ENCODE measurements around the gene FGFR1OP2.
A peak's percentile ranks its signal among the peaks of the same experiment; 100 is the strongest.
"Not testable (repeated sequence)": the region's sequence is repeated elsewhere in the genome, so short reads cannot be mapped to it uniquely, and the experiment has no call there.

The FGFR1OP2 gene

DNA sequence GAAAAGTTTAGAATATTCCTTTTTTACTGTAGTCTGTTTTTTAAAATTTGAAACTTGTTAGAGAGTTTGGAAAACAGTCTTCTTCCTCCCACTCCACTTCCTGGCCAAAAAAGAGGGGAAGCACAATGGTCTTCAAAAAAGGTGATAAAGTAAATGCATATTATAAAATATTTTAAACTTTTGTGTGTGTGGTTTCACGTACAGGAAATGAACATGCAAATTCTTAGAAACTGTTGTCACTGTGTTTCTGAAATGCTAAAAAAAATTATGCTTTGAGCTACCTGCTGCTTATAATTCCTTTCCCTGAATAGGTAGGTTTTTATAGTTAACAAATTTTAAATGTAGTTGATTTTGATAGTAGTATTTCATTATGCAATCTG, 2.9 kb downstream of the FGFR1OP2 start:
- no peak for DNase-seq (ENCODE audit: low read depth in 3 of 3)

GRCh38 chr12:26948309-26948708, 10.0 kb downstream of the FGFR1OP2 start:
- DNase-seq (ENCODE audit: low read depth in 3 of 3) = no peak

GRCh38 chr12:26953447-26953846, 15.2 kb downstream of the FGFR1OP2 start:
- no peak for DNase-seq (ENCODE audit: low read depth in 3 of 3)

GRCh38 chr12:26954027-26954426, 15.8 kb downstream of the FGFR1OP2 start:
- DNase-seq (ENCODE audit: low read depth in 3 of 3) = no peak

- not testable (repeated sequence) for DNase-seq (ENCODE audit: low read depth in 3 of 3)
These were observed 23.1 kb downstream of the FGFR1OP2 start for GRCh38 chr12:26961391-26961790.

GRCh38 chr12:26961803-26962202, 23.5 kb downstream of the FGFR1OP2 start:
- no peak for DNase-seq (ENCODE audit: low read depth in 3 of 3)

- DNase-seq (ENCODE audit: low read depth in 3 of 3) = no peak
These were observed 25.1 kb downstream of the FGFR1OP2 start for GRCh38 chr12:26963413-26963812.

- DNase-seq (ENCODE audit: low read depth in 3 of 3) = no peak
These were observed 28.6 kb downstream of the FGFR1OP2 start for GRCh38 chr12:26966842-26967241.

- no peak for DNase-seq (ENCODE audit: low read depth in 3 of 3)
These were observed 31.9 kb downstream of the FGFR1OP2 start for GRCh38 chr12:26970136-26970535.

DNA sequence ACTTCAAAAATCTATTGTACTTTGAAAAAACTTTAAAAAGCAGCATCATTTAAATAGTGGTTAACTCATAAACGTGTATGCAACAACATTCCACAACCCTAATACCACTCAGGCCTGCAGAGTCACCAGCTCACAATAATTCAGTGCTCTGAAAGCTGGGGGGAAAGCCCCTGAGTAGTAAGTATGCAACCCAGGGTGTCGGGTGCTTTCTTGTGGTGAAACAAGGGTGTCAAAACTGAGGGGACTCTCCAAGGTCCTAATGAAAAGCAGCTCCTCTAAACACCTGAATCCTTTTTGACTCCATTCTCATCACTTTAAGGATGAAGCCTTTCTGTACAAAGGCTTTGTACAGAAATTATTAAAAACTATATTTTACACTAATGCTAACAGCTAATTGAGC, 33.7 kb downstream of the FGFR1OP2 start:
- DNase-seq (ENCODE audit: low read depth in 3 of 3) = peak; percentile 42 to 58 (median 44)

GRCh38 chr12:26976687-26977086, 38.4 kb downstream of the FGFR1OP2 start:
- no peak for DNase-seq (ENCODE audit: low read depth in 3 of 3)

GRCh38 chr12:26978801-26979200, 40.5 kb downstream of the FGFR1OP2 start:
- no peak for DNase-seq (ENCODE audit: low read depth in 3 of 3)

DNA sequence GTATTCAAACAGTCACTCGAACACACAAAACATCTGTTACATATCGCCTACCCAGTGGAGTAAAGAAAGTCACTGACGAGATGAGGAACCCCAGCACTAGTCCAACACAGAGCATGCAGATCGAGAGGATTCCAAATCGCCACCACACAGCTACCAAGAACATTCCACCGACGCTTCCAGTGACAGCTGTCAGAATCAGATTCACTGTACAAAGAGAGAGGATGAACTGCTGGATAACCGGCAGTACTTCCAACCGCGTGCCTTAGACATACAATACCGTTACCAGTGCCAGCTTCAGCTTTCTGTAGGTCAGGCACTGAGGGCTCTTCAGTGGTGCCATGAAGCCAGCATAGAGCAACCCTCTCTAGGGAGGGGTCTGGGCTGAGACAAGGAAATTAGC, 41.5 kb downstream of the FGFR1OP2 start:
- no peak for DNase-seq (ENCODE audit: low read depth in 3 of 3)

GRCh38 chr12:26982866-26983265, 44.6 kb downstream of the FGFR1OP2 start:
- no peak for DNase-seq (ENCODE audit: low read depth in 3 of 3)

DNA sequence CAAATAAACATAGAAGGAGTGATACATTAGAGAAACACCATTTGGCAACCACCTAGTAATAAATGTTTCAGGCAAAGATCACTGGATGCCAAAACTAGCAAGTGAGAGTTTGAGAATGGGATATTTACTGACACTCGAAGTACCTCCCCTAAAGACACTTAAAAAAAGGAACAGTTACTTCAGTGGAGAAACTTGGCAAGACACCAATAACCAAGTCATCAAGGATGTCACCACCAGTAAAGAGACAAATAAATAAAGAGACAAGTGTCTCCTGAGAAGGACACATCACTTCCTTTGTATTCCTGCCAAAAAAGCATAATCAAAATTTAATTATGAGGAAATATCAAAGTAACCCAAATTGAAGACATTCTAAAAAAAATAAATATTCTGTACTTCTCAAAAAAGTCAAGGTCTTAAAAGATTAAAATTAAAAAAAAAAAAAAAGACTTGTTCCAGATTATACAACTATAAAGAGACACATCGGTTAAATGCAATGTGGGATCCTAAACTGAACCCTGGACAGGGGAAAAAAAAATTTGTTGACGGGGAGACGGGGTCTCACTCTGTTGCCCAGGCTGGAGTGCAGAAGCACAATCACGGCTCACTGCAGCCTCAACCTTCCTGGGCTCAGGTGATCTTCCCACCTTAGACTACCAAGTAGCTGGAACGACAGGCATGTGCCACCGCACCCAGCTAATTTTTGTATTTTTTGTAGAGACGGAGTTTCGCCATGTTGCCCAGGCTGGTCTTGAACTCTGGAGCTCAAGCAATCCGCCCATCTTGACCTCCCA, 49.6 kb downstream of the FGFR1OP2 start:
- no peak for DNase-seq (ENCODE audit: low read depth in 3 of 3)

- DNase-seq (ENCODE audit: low read depth in 3 of 3) = no peak
These were observed 50.4 kb downstream of the FGFR1OP2 start for GRCh38 chr12:26988703-26989102.

DNA sequence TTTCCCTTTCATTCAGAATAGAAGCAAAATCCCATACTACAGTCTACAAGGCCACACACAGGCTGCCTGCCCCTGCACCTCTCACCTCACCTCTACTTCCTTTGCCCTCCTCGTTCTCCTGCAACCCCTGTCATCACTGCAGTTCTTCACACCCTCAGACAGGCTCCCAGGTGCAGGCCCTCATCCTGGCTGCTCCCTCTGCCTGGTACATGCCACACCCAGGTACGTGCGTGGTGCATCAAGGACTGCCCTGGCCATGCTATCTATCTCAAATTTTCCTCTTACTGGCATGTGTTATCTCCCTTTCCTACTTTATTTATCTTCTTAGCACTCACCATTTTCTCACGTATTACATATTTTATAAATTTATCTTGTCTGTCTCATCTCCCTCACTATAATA, 51.6 kb downstream of the FGFR1OP2 start:
- no peak for DNase-seq (ENCODE audit: low read depth in 3 of 3)

- DNase-seq (ENCODE audit: low read depth in 3 of 3) = no peak
These were observed 53.6 kb downstream of the FGFR1OP2 start for GRCh38 chr12:26991826-26992225.

DNA sequence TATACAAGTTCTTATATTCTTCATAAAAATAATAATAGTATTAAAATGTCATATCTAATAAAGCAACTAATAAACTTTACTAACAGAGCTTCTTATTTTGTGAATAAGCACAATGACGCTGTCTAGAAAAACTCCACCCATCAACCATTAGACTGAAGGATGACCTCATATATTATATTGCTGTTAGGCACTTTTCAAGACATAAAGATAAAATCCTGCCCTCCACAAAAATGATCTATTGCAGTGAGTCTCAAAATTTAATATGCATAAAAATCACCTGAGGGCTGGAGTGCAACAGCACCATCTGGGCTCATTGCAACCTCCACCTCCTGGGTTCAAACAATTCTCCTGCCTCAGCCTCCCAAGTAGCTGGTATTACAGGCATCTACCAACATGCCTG, 55.8 kb downstream of the FGFR1OP2 start:
- DNase-seq (ENCODE audit: low read depth in 3 of 3) = no peak

DNA sequence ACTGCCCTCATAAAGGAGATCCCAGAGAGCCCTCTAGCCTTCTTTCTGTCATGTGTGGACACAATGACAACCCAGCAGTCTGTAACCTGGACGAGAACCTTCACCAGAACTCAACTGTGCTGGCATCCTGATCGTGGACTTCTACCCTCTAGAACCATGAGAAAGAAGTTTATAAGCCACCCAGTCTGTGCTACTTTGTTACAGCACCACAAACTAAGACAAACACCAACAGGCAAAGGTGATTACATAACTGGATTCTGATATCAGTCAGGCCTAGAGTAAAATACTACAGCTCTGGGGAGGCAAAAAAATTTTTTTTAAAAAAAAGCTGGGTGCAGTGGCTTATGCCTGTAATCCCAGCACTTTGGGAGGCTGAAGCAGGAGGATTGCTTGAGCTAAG, 57.4 kb downstream of the FGFR1OP2 start:
- DNase-seq (ENCODE audit: low read depth in 3 of 3) = no peak

GRCh38 chr12:26997003-26997402, 58.7 kb downstream of the FGFR1OP2 start:
- no peak for DNase-seq (ENCODE audit: low read depth in 3 of 3)

GRCh38 chr12:27000961-27001360, 62.7 kb downstream of the FGFR1OP2 start:
- no peak for DNase-seq (ENCODE audit: low read depth in 3 of 3)

DNA sequence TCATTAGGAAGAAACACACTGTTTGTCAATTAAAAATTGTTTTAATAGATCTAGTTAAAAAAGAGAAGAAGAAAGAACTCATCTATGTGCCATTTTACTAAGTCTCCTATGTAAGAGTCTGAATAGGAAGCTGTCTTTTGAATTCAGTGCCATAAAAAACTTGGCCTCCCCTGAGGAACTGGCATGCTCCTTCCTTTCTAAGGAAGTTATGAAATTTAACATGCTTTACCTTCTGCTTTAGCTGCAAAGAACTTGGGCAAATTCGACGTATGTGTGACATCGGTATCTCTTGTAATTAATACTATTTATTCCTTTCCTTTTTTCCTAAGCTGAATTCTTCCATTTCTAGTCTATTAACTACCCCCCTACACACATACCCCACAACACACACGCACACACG, 63.4 kb downstream of the FGFR1OP2 start:
- DNase-seq (ENCODE audit: low read depth in 3 of 3) = no peak

DNA sequence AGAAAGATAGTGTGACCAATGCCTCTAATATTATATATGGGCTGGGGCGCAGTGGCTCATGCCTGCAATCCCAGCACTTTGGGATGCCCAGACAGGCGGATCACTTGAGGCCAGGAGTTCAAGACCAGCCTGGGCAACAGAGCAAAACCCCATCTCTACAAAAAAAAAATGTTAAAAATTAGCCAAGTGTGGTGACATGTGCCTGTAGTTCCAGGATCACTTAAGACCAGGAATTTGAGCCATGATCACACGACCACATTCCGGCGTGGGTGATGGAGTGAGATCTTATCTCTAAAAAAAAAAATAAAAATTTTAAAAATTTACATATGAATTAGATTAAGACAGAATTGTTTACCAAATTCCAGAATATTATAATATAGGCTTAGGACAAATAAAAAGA, 63.9 kb downstream of the FGFR1OP2 start:
- no peak for DNase-seq (ENCODE audit: low read depth in 3 of 3)

Measured in stimulated activated CD4-positive, alpha-beta T cell treated with anti-CD3 and anti-CD28 coated beads, TNF-alpha, amount 100 ng/mL, for 24 hours (primary cell).